GM04504 (cell line): ENCODE data around the gene SLC26A11.
"Not testable (repeated sequence)": the region's sequence is repeated elsewhere in the genome, so short reads cannot be mapped to it uniquely, and the experiment has no call there.

Experiments
- DNase-seq: peaks from one replicate; pipeline ENCODE4 v3.0.0-alpha.2; 2012; ENCODE audit warnings: low read depth

The SLC26A11 gene

GRCh38 chr17:80196652-80197051 lies 23.6 kb upstream of the SLC26A11 start:
- no peak for DNase-seq

DNA sequence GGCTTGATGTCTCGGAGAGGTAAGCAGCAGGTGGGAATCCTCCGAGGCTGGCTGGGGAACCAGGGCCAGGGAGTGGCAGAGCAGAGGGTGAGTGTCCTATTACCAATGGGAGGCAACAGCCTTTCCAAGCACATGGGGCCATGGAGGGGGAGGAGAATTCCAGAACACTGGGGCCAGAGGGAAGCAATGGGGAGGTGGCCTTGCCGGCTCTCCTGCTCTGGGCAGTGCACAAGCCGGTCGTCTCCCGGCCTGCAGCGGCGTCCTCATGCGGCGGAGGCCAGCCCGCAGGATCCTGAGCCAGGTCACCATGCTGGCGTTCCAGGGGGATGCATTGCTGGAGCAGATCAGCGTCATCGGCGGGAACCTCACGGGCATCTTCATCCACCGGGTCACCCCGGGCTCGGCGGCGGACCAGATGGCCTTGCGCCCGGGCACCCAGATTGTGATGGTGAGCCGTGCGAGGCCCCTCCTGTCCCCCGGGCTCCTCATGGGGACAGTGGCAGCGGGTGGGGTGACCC lies 22.0 kb upstream of the SLC26A11 start:
- no peak for DNase-seq

GRCh38 chr17:80199295-80199694 lies 20.9 kb upstream of the SLC26A11 start:
- DNase-seq: not testable (repeated sequence)

DNA sequence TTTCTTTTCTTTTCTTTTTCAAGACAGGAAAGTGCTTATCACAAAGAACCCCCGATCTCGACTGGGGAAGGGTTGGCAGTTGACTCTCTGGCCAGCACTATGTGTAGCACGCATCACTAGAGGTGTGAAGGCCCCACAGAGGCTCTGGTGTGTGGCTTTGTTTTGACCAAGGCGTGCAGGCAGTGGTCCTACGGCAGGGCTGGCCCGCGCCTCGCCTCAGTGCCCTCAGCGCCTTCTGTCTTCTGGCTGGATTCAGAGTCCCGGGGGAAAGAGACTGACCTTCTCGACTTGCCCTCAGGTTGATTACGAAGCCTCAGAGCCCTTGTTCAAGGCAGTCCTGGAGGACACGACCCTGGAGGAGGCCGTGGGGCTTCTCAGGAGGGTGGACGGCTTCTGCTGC lies 18.8 kb upstream of the SLC26A11 start:
- no peak for DNase-seq

- no peak for DNase-seq
These were observed 18.0 kb upstream of the SLC26A11 start for GRCh38 chr17:80202197-80202596.

DNA sequence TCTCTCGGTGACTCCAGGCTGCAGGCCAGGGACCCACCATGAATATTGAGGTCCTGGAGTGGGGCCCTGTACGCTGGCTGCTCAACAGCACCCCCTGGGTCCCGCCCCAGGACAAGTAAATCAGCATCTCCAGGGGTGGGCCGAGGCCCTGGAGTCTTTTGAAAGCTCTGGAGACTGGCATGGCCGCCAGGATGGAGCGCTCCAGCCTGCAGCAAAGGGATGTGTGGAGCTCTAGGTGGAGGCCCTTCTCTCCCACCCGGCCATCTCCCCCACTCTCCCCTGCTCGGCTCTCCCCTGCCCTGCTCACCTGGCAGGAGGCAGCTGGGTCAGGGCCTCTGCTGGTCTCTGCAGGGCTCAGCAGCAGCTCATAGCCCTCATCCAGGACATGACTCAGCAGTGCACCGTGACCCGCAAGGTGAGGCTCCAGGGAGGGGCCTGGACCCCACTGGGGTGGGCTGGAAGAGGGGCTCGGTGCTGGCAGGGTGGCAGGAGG lies 16.7 kb upstream of the SLC26A11 start:
- no peak for DNase-seq

- DNase-seq: no peak
These were observed 15.4 kb upstream of the SLC26A11 start for GRCh38 chr17:80204626-80205468.

GRCh38 chr17:80205811-80206210 lies 14.4 kb upstream of the SLC26A11 start:
- DNase-seq: no peak

- DNase-seq: no peak
These were observed 12.2 kb upstream of the SLC26A11 start for GRCh38 chr17:80208050-80208449.

- DNase-seq: no peak
These were observed 10.5 kb upstream of the SLC26A11 start for GRCh38 chr17:80209765-80210164.

DNA sequence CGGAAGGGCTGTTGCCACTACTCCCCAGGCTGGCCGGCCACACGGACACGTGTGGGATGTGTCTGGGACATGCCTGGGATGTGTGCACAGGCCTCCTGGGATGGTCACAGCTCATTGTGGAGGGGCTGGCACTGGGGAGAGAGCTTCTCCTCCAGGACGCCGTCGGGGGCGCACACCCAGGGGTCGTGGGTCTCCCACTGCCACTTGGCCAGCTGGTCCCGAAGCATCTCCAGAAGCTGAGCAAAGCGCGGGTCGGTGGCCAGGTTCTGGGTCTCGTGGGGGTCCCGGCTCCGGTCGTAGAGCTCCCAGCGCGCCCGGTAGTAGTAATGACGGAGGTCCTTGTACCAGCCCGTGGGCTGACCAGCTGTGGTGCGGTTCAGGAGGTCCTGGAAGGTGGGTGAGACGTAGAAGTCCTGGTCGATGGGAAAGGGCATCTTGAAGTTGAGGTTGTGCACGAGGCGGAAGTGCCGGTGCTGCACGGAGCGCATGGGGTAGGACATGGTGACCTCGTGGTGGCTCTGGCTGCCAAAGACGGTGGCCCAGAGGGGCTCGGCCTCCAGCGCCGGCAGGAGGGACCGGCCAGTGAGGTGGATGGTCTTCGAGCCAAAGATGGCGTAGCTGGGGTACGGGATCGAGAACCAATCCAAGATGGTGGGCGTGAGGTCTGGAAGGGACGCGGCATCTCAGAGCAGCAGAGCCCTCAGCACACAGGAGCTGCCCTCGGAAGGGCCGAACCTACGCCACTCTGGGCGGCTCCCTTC lies 9.7 kb upstream of the SLC26A11 start:
- no peak for DNase-seq

DNA sequence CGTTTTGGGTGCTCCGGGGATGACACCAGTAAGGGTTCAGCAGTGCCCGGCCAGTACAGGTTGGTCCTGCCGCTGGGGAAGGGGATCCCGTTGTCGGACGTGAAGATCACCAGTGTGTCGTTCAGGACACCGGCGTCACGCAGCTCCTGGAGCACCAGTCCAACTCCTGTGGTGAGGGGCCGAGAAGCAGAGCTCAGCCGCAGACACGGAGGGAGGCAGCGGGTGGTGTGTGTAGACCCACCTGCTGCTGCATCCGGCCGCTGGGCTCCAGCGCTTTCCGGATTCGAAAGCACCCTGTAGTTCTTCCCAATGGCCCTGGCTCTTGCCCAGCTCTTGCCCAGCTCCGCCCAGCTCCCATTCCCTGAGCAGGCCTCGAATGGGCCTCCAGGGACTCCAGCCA lies 8.1 kb upstream of the SLC26A11 start:
- no peak for DNase-seq

DNA sequence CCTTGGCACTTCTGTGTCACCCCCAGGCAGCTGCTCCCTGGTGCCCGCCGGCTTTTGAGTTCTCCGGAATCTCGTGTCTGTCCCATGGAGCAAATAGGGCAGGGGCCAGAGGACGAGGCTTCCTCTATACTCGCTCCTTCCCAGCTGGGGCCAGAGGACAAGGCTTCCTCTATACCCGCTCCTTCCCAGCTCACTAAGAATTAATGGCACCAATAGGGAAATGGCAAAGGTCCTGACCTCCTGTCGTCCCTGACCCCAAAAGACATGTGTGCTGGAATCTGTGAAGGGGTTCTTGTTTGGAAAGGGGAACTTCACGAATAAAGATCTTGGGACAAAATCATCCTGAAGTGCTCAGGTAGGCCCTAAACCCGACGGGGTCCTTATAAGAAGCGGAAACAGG lies 7.7 kb upstream of the SLC26A11 start:
- no peak for DNase-seq

- no peak for DNase-seq
These were observed 7.1 kb upstream of the SLC26A11 start for GRCh38 chr17:80212962-80213642.

GRCh38 chr17:80213643-80213975 lies 6.6 kb upstream of the SLC26A11 start:
- no peak for DNase-seq

DNA sequence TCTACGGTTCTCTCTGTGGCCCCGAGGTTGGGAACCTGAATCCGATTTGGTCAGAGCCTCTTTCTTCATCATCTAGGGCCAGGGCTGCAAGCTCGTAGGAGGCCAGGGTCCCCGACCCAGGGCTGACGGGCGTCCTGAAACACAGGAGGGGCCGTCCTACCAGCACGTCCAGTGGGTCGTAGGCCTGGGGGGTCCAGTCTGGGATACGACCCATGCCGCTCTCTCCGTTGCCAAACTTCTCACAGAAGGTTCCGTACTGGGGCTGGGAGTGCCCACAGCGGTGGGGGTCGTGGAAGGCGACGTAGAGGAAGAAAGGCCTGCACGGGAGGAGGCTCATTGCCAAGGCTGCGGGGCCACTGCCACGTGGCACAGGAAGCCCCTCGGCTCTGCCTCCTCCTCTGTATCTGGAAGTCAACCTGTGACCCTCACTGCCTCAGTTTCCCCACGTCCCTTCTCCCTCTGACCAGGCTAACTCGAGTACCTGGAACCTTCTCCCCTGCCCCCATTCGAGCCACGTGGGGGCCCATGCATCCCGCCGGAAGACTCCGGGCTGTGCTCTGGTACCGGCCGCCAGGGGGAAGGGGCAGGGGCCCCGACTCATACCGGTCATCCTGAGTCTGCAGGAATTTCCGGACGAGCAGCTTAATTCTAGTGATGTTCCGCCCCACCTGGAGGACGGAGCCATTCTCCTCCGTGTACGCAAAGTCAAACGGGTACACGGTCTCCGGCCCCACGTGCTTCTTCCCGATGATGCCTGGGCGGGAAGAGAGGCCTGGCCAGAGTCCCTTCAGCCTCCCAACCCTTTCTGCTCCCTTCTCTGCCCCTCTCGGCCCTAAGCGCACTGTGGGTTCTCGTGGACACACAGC lies 6.0 kb upstream of the SLC26A11 start:
- no peak for DNase-seq

DNA sequence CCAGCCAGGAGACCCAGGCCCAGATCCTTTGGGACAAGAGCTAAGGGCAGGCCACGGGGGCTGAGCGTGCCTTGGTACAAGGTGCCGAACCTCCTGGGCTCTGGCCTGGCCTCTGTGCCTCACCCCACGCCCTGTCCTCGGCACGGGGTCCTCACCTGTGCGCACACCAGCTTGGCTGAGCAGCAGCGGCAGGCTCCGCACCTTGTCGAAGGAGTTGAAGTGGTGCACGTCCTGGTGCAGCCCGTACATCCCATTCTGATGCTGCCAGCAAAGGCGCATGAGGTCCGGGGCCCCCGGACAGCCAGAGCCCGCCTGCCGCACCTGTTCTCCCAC lies 5.4 kb upstream of the SLC26A11 start:
- no peak for DNase-seq

DNA sequence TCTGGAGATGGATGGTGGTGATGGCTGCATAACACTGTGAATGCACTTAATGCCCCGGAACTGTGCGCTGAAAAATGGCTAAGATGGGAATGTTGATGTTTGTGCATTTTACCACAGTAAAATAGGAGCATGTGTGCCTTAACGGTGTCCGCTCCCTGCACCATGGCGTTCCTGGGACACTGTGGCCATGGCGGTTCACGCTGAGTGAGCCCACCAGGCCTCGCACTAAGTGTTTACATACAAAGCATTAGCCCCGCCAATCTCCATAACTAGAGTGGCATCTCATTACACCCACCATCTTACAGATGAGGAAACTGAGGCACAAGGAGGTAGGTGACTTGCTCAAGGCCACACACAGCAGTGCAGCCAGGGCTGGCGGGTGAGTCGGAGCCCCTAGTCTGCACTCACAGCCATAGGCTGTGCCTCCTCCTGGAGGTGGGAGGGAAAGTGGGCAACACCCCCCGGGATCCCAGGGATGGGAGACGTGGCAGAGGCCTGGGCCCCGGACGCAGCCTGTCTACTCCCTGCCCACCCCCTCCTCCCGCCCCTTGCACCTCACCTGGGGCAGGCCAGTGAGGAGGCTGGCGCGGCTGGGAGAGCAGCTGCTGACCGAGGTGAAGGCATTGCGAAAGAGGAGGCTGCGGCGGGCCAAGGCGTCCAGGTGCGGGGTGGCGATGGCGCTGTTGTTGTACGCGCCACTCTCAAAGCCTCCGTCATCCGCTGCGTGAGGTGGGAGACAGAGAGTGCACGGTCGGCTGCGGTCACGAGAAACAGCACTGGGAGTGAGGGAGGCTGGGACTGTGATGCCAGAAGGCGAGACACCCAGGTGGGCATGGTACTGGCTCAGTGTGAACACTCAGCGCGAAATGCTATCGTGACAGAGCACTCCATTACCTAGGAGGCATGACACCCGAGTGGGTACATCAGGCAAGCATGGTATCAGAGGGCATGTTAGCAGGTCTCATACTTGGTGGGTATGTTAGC lies 3.5 kb upstream of the SLC26A11 start:
- DNase-seq: no peak

DNA sequence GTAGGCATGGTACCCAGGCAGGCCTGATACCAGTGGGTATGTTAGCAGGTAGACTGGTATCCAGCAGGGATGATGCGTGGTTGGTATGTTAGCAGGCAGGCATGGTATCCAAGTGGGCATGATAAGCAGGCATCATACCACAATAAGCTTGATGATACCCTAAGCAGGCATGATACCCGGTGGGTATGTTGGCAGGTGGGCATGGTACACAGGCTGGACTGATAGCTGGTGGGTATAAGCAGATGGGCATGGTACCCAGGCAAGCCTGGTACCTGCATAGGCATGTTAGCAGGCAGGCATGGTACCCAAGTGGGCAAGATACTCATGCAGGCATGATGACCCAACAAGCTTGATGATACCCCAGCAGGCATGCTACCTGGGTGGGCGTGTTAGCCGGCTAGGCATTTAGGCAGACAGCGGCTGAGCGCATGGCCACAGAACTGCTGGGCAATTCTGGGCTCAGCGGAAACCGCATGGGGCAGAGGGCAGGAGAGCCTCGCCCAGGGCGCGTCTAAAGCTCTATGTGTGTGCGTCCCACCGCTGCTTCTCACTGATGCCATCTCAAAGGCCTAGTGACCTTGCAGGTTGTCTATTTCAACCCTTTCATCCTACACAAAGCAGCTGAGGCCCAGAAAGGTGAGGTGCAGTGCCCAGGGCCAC lies 2.4 kb upstream of the SLC26A11 start:
- no peak for DNase-seq

- DNase-seq: no peak
These were observed 1.8 kb upstream of the SLC26A11 start for GRCh38 chr17:80218391-80218790.
